ENCODE results near the gene KLC3.
A peak's percentile ranks its signal among the peaks of the same experiment; 100 is the strongest.
"Not testable (repeated sequence)": the region's sequence is repeated elsewhere in the genome, so short reads cannot be mapped to it uniquely, and the experiment has no call there.

The KLC3 gene

GRCh38 chr19:45320997-45321775, 19.4 kb upstream of the KLC3 start:
- DNase-seq = no peak

GRCh38 chr19:45321848-45322247, 18.7 kb upstream of the KLC3 start:
- no peak for DNase-seq

- DNase-seq = no peak
Observed at GRCh38 chr19:45322311-45322710, 18.2 kb upstream of the KLC3 start.

DNA sequence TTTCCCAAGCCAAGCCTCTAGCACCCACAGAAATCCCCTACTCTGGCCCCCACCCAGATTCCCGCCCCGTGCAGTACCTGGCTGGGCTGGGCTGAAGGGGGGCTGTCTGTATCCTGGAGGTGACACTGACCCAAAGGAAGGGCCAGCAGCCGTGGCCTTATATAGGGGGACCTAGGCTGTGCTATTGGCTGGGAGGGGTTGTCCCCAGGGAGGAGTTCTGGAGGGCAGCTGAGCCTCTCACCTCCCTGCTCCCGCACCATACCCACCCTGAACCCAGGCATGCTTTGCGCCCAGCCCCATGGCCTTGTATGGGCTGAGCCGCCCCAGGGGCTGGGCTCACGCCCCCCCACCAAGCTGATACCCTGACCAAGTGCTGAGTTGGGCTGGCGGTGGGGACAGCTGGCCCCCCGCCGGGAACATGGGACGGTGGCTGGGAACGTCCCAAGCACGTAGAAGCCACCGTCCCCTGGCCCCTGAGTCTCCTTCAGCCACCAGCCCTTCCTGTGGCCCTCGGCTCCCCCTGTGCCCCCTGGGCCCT, 17.7 kb upstream of the KLC3 start, which contains the start of gene CKM:
Gene CKM, minus strand, starts transcription at position 132 of the 538 bp plus-strand sequence. CDS start 3,162 bp downstream, outside the sequence.
- no peak for DNase-seq

DNA sequence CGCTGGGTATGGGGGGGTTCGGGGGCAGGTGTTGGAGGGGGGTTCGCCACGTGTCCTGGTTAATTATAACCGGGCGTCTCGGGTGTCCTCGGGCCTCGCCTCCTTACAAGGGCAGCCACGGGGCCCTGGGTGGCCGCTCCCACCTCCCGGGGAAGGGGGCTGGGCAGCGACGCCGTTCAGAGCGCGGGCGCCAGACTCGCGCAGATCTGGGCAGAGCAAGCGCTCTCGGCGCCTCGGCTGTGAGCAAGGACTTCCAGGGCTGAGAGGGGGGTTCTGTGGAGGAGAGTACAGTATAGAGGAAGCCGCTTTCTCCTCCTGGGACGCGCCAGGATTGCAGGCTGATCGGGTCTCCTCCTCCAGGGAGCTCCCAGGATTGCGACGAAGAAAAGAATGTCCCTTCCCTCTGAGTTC, 16.9 kb upstream of the KLC3 start:
- no peak for DNase-seq

GRCh38 chr19:45324349-45324907, 16.1 kb upstream of the KLC3 start:
- DNase-seq = no peak

DNA sequence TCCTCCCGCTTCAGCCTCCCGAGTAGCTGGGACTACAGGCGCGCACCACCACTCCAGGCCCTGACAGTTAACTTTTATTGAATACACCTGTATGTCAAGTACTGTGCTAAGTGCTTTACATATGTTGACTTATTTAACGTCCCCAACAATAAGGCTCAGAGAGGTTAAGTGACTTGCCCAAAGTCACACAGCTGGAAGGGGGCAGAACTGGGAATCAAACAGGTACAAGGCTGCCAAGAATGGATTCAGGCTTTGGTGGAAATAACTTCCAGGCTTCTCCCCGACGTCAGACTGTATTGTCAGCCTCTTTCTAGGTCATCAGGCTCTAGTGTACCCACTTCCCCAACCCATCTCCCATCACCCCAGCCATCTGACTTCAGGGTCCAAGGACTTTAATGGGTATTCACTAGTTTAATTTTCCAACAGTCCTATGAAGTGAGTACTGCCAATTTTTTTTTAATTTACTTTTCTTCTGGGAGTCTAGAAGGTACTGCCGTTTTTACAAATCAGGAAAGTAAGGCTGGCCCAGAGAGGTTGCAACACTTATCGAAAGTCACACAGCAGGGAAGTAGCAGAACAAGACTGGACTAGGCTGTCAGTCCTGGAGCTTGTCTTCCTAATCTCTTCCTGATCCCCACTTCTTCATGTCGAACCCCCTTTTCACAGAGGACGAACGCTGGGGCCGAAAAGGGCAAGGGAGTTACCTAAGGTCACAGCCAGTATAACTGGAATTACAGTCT, 13.0 kb upstream of the KLC3 start:
- no peak for DNase-seq

DNA sequence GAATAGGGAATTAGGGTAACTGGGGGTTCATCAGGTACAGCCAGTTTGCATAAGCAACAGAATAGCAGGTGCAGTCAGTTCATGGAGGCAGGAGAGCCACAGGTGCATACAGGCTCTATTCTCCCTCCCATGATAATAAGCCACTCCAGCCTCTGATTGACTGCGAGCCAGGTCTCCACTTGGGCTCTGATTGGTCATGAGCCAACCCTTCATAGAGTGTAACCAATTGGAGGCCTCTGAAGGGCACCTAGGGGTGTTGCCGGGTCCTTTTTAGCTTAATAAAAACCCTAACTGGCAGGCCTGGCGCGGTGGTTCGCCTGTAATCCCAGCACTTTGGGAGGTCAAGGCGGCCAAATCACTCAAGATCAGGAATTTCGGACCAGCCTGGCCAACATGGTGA, 9.1 kb upstream of the KLC3 start:
- peak; percentile 95 for DNase-seq

DNA sequence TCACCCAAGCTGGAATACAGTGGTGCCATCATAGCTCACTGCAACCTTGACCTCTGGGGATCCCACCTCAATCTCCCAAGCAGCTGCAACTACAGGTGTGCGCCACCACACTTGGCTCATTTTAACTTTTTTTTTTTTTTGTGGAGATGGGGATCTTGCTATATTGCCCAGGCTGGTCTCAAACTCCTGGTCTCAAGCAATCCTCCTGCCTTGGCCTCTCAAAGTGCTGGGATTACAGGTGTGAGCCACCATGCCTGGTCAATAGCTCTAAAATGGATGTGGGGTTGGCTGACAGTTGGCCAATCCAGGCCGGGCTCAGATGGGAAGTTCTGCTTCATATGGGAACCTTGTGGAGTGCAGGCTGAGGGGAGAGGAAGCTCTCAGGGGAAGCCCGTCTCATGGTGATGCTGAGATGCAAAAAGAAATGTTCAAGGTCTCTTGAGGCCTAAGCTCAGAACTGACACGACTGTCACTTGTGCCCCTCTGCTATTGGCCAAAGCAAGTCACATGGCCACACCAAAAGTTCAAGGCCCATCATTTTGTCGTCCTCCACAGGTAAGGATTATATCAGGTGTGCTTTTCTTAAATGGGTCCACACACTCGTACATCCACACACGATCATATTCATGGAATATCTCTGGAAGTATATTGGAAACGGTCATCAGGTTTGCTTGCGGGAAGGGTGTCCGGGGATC, 6.8 kb upstream of the KLC3 start:
- DNase-seq = no peak

DNA sequence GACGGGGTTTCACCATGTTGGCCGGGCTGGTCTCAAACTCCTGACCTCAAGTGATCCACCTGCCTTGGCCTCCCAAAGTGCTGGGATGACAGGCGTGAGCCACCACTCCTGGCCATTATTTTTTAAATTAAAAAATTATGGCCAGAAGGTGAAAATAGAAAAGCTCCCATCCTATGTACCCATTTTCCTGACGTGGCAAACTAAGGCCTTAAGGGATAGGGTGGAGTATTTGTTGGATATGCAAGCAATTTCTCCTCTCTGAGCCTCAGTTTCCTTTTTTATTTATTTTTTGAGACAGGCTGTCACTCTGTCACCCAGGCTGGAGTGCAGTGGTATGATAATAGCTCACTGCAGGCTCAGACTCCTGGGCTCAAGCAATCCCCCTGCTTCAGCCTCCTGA, 5.7 kb upstream of the KLC3 start:
- not testable (repeated sequence) for DNase-seq

DNA sequence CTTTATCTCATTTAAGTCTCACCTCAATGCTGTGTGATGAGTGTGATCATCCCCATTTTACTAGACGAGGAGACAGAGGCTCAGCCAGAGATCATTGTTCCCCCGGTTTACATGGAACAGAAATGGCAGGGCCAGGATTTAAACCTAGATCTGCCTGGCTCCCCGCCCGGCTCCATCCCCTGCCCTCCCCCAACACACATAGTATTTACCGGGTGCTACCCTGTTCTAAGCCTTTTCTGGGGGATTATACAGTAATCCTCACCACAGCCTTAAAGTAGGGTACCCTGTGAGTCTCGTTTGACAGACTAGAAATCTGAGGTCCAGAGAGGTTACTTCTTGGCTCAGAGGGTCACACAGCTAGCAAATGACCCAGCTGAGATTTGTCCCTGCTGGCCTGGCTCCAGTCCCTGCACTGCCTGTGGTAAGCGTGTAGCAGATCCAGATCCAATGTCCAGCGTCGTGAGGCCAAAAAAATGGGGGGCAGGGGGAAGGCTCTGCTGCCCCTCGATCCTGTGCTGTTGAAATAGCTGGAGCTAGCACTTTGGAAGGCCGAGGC, 3.8 kb upstream of the KLC3 start:
- DNase-seq = no peak

DNA sequence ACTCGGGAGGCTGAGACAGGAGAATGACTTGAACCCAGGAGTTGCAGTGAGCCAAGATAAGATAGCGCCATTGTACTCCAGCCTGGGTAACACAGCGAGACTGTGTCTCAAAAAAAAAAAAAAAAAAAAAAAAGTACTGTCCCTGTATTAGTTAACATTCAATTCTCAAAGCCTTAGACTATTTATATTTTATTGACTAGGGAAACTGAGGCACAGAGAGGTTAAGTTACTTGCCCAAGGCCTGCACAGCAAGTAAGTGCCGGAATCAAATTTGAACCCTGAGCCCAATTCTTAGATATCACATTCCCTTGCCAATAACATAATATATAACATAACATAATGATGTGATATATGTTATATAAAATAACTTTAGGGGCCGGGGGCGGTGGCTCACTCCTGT, 921 bp upstream of the KLC3 start:
- no peak for DNase-seq

- DNase-seq = no peak
Observed at GRCh38 chr19:45340899-45341453, 426 bp downstream of the KLC3 start.

GRCh38 chr19:45342911-45343310, 2.4 kb downstream of the KLC3 start:
- DNase-seq = no peak

DNA sequence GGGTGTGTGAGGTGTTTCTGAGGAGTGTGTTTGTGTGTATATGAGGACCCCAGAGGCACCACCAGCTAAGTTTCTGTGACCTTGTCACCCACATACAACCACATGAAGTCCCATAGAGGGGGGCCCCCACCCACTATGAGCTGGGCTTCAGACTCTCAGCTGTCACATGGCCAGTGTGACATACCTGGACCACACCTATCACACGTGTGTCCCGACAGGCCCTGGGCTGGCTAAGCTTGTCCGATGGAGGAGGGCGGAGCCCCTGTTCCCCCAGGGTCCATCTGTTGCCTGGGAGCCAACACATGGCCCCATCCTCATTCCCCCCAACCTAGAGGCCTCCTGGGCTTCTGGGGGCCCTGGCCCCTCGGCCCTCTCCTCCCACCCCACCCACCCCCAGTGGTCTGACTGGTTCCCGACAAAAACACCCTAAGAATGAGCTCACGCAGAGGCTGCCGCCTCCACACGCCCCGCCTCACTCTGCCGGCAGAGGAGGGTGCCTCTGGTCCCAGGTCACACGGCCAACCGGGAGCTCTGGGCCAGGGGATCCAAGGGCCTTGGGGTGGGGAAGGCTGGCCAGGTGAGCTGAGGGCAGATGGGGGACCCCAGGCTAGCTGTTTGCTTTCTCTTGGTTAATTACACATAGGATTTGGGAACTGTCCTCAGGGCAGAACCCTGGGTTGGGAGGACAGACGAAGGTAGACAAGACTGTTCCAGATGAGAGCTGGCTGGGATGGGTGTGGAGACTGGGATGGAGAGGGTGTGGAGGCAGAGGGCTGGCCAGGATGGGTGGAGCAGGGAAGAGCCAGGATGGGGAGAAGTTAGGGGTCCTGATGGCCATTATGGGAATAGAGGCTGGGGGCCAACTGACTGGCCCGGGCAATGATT, 4.3 kb downstream of the KLC3 start:
- no peak for DNase-seq

- DNase-seq = no peak
Observed at GRCh38 chr19:45345506-45345860, 4.9 kb downstream of the KLC3 start.

- no peak for DNase-seq
Observed at GRCh38 chr19:45346449-45346848, 5.9 kb downstream of the KLC3 start.

GRCh38 chr19:45347570-45348366, 7.2 kb downstream of the KLC3 start:
- DNase-seq = no peak

DNA sequence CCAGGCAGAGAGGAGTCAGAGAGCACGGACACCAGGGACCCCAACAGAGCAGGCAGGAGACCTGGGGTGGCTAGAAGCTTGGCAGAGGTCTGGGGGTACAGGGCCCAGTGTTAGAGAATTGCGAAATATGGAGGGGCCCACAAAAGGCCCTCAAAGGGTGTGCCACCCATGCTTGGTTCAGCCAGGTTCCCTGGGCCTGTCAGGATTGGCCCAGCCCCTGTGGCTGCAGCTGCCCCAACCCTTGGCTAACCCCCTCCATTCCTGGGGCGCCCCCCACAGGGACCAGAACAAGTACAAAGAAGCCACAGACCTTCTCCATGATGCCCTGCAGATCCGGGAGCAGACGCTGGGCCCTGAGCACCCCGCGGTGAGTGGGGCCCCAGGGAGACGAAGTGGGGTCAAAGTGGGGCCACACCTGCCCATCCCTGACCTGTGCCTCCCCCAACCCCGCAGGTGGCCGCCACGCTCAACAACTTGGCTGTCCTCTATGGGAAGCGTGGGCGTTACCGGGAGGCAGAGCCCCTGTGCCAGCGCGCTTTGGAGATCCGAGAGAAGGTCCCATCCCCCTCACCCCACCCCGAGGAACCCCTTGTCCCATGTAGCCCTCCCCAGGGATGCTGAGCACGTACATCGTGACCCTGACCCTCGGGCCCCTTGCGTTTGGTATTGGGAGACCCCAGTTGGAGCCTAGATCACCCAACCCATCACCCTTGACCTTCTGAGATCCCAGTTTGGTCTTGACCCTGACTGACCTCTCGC, 8.0 kb downstream of the KLC3 start:
- DNase-seq = no peak

DNA sequence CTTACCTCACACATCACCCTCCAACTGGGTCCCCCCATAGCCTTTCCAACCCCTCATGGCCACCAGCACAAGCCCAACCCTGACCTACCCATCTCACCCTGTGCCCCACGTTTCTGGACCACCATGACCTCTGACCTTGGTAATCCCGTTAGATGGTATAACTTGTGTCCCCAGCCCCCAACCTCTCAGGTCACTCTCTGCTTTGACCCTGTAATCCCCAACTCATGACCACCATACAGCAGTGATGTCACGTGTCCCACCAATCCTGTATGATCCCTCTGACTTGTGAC, 8.5 kb downstream of the KLC3 start:
- no peak for DNase-seq
